ENCODE results near the gene ING1.
A peak's percentile ranks its signal among the peaks of the same experiment; 100 is the strongest.
"Not testable (repeated sequence)": the region's sequence is repeated elsewhere in the genome, so short reads cannot be mapped to it uniquely, and the experiment has no call there.

ING1 gene

DNA sequence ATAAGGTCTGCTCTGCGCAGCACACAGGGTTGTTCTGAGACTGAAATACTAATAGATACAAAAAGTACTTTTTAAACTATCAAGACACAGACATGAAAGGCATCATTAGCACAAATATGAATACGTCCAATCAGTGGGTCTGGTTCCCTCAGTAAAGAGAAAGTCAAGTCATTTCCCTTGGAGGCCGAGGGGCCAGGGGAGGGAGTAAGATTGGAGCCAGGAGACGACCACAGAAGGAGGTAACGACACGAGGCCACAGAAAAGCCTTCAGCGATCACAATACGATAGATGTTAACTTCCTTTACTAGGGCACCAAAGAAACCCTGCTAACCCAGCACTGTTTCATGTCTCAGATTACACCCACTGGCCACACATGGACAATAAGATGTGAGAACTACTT, 12.9 kb upstream of the ING1 start:
- no peak for TF ChIP-seq CTCF (IDR thresholded peaks at IDR 0.05; ENCODE audit: low read depth, low read length, missing control alignments)
- no peak overlapping the region for H3K4me3 ChIP-seq (replicated peaks; ENCODE audit: low read depth, low read length)

DNA sequence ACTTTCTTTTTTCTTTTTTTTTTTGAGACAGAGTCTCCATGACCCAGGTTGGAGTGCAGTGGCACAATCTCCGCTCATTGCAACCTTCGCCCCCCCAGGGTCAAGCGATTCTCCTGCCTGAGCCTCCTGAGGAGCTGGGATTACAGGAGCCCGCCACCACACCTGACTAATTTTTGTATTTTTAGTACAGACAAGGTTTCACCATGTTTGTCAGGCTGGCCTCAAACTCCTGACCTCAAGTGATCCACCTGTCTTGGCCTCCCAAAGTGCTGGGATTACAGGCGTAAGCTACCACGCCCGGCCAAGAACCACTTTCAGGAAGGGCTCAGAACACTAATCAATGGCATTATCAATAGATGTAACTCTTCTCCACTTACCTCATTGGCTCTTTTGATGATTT, 12.4 kb upstream of the ING1 start:
- H3K4me3 ChIP-seq (replicated peaks; ENCODE audit: low read depth, low read length); DNase-seq (ENCODE audit: extremely low read depth, low read depth): not testable (repeated sequence)

More for the DNA sequence above, 12.9 kb upstream of the ING1 start:
- DNase-seq (ENCODE audit: extremely low read depth, low read depth) = no peak

DNA sequence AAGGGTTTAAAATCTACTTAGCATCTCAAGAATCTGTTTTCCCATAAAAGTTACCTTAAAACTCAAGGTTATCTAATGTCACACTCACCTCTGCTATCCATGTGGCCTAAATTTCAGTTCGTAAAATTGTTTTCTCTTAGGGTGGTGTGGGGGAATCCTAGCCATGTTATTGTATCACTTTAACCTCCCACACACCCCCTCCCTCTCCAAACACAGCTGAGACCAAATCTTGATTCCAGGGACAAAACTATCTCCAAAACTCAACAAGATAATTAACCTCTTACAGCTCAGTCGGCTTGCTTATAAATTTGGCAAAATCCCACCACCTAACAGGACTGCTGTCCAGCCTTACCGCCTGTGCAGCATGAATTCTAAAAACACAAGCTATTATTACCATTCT, 11.4 kb upstream of the ING1 start:
- no peak overlapping the region for H3K4me3 ChIP-seq (replicated peaks; ENCODE audit: low read depth, low read length)
- no peak for TF ChIP-seq CTCF (IDR thresholded peaks at IDR 0.05; ENCODE audit: low read depth, low read length, missing control alignments)
- DNase-seq (ENCODE audit: extremely low read depth, low read depth) = no peak

- no peak for TF ChIP-seq CTCF (IDR thresholded peaks at IDR 0.05; ENCODE audit: low read depth, low read length, missing control alignments)
- 0 out of 2 replicates have a peak overlapping the region, but pooled peaks have one; percentile 0 for H3K4me3 ChIP-seq (replicated peaks; ENCODE audit: low read depth, low read length)
- DNase-seq (ENCODE audit: extremely low read depth, low read depth) = no peak
These were observed 10.6 kb upstream of the ING1 start for GRCh38 chr13:110702591-110703526.

DNA sequence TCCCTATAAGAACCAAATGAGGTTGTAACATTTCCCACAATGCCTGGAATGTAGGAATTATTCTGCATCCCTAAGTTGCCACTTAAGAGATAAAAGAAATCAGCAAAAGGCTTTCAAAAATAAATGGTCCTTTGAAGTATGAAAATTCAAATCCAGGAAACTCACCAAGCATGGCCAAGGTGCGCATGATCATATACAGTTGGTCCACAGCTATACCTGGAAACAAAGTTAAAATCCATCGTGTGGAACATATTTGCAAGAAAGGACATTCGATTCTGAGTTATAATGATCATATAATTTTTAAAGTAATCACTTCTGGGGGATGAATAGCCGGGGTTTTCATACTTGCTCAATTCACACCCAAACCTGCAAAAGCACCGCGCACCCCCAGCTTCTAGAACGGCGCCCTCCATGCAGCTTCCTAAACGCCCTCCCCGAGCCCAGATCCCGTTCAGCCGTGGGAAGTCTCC, 8.1 kb upstream of the ING1 start:
- DNase-seq (ENCODE audit: extremely low read depth, low read depth) = no peak
- no peak for TF ChIP-seq CTCF (IDR thresholded peaks at IDR 0.05; ENCODE audit: low read depth, low read length, missing control alignments)
- H3K4me3 ChIP-seq (replicated peaks; ENCODE audit: low read depth, low read length) = peak overlapping the region; percentile 60

GRCh38 chr13:110705826-110706569, 7.5 kb upstream of the ING1 start, which contains the start of gene CARS2:
Gene CARS2, minus strand, starts transcription at chr13:110706116. Its CDS starts 23 bp downstream, at chr13:110706093.
- peak; percentile 64 for DNase-seq (ENCODE audit: extremely low read depth, low read depth)
- TF ChIP-seq CTCF (IDR thresholded peaks at IDR 0.05; ENCODE audit: low read depth, low read length, missing control alignments) = no peak

More at GRCh38 chr13:110705826-110706569, 7.5 kb upstream of the ING1 start, which contains the start of gene CARS2:
- H3K4me3 ChIP-seq (replicated peaks; ENCODE audit: low read depth, low read length) = peak within 1 kb of the TSS; percentile 60
